NCI-H1105 (cell line): ENCODE measurements around the gene ANAPC4.
A peak's percentile ranks its signal among the peaks of the same experiment; 100 is the strongest.

Source experiments
- DNase-seq: peaks from one replicate; lab custom pipeline; 2025; lab: John Stamatoyannopoulos, UW

ANAPC4 gene

DNA sequence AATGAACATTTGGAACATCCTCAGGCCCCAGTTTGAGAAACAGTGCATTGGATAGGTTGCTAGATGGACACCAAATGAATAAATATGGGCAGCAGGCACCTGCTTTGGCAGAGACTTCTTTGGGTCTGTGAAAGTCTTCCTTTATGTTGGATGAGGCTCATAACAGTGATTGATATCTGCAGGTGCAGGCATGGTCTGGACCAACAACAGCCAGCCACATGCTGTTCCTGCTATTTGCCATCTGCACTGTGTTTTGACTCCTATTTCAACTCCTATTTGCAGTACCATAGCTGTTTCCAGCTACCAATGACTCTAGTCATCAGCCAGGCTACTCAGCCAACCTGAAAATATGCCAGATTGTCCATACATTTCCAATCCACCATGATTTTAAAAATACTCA lies 60.9 kb downstream of the ANAPC4 start:
- no peak for DNase-seq

DNA sequence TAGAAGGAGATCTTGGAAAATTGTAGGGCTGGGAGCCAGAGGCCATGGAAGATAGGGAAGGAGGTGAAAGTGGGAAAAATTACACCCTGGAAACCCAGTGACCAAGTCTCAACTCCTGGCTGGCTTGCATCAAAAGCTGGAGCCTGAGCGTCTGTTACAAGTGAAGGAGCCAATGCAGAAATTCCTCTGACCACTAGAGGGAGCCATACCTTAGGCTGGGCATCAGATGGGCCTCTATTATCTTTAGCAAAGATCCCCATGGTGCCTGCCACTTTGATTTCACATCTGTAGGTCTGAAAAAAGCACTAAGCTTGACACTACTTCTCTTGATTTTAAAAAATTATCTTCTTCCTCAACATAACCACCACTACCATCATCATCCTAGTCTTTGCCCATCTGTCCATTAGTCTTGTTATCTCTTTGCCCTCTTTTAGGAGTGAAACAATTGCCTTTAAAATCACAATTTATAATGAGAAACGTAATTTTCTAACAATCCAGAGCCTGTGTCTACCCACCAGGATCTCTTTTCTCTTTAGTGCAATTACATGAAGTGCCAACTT lies 62.9 kb downstream of the ANAPC4 start:
- DNase-seq, result peak; percentile 21

DNA sequence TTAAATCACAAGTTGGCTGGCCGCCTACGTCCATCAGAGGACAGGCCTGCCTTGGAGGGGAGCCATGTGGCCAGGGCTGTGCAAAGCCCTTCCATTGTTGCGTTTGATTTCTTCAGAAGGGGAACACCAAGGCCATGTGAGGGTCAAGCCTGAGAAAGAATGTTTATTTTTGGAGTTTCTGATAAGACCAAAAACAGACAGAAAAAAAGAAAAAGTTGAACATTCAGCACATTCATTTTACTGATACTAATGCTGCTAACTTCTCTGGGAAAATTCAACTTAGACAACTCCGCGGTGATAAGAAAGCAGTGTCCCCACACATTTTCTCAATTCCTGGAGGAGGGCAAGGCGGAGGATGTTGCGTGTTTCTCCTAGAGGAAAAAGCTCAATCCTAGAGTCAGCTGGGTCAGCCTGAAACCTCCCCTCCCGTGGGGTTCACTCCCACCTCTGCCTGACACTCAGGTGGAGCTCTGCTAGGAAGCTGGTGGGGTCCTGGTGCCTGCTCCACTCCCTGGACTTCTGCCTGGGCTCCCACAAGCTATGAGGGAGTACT lies 63.5 kb downstream of the ANAPC4 start:
- no peak for DNase-seq

DNA sequence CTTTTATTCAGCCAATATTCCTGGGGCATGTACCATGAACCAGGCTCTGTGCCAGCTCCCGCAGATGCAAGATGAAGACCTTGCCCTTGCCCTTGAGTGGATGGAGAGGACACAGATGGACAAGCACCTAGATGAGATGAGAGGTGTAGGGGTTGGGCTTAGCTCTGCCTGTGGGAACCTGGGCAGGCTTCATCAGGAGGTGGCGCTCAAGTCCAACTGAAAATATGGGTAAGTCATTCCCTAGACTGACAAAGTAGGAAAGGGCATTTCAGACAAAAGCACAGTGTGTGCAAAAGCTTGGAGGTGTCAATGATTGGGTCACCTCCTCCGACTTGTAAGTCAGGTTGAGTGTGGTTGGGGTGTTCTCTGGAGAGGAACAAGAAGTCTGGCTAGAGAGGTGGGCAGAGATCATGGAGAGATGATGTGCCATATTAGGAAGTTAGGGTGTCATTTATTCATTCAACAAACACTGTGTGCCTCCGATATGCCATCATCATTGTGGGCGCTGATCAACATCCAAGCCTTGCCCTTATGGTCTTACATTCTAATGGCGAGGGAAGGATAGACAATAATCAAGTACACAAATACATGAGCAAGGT lies 64.6 kb downstream of the ANAPC4 start:
- peak; percentile 22 for DNase-seq

DNA sequence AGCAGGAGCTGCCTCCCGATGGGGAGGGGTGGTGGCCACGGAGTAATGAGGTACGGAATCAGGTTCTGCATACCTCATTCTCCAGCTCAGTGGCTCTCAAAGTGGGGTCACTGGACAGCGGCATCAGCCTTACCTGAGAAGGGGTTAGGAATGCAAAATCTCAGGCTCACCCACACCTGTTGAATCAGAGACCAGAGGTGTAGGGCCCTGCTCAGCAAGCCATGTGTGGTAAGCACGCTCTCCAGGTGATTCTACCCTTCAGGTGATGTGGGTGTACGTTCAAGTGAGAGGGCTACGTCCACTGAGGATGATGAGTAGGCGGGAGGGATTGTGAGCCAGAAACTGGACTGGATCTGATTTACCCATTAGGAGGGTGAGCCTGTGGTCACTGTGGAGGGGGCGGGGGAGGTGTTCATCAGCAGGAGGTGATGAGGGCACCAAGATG lies 65.8 kb downstream of the ANAPC4 start:
- DNase-seq, result no peak

DNA sequence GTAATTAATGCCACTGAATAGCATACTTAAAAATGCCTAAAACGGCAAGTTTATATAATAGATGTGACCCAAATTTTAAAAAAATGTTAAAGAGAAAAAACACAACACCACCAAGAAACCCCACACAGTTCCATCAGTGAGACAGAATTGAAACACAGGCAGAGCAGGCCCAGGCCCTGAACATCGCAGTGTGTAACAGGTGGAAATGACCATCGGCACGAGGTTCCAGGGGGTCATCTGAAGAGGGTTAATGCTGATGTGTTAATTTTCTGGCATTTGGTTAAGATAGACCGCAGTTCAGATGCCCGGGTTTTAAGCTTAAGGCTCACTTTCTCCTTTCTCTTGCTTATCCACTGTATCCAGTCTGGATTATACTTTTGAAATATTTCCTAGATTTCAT lies 66.8 kb downstream of the ANAPC4 start:
- DNase-seq, result no peak

DNA sequence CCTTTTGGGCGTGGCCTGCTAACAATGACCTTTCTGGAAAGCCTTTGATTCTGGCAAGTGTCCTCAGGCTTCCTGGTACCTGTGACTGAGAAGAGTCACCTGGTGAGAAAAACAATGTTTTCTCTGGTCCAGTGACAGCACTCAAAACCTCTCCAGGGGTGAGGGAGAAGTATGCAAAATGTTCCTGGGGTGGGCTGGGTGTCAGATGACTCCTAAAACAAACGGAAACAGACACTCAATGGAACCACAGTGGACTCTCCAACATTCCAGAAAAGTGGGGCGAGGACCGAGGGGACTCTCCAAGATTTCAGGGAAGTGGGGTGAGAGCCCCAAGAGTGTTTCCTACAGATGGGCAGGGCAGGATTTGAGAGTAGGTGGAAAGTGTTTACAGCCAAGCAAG lies 69.5 kb downstream of the ANAPC4 start:
- no peak for DNase-seq

DNA sequence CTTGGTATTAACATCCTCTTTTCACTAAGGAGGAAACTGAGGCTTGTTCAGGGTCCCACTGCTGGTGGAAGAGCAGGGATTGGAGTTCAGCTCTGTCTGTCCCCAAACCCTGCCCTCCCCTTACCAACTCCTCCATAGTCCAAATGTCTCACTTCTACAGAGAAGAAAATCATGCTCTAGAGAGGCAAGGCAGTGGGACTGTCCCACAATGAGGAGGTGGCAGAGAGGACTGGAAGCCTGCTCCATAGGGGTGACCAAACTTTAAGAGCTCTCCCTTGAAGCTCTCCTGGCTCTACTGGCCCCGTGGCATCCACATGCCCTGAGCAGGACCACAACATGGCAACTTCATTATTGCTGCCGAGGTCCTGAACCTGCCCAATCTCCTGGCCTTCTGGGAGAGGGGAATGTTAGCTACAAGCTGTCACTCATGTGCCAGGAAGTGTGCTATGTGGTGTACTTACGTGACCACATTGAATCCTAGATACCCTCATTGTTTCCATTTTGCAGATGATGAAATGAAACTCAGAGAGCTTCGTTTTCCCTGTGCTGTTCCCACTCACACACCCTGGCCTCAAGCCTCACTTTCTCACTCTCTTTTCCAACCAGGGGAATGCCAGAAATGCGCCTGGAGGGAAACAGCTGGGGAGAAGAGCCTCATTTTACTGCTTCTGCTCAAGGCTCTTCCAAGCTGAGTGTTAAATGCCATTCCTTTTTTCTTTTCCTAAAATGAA lies 71.5 kb downstream of the ANAPC4 start:
- no peak for DNase-seq

DNA sequence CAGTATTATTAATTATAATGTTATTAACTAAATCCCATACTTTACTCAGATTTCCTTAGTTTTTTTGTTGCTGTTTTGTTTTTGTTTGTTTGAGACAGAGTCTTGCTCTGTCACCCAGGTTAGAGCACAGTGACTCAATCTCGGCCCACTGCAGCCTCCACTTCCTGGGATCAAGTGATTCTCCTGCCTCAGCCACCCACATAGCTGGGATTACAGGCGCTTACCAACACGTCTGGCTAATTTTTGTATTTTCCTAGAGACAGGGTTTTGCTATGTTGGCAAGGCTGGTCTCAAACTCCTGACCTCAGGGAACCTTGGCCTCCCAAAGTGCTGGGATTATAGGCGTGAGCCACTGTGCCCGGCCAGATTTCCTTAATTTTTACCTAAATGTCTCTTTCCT lies 72.2 kb downstream of the ANAPC4 start:
- DNase-seq, result no peak

DNA sequence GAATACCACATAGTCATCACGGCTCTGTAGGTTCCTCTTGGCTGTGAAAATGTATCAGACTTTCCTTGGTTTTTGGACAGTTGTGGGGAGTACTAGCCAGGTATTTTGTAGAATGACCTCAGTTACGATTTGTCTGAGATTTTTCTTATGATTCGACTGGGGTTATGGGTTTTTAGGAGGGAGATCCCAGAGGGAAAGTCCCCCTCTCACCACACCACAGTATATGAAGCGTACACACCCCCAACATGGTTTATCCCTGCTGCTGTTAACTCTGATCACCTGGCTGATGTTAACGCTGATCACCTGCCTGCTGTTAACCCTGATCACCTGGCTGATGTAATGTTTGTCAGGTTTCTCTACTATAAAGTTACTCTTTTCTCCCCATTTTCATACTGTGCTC lies 72.6 kb downstream of the ANAPC4 start:
- no peak for DNase-seq

DNA sequence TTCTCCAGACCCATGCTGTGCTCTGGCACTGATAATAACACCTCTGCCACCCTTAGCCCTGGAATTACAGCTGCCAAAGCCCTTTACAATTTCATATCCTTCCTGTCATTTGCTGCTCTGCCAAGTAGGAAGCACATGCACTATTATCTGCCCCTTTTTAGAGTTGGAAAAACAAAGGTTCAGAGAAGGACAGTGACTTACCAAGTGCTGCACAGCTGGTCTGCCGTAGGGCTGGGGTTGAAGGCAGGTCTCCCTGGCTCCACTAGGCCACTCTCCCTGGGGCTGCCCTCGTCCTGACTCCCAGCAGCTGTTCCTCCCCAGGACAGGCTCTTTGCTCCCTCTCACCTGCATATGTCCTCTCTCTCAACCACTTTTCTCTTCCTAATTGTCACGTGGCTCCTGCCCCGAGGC lies 73.4 kb downstream of the ANAPC4 start:
- DNase-seq, result no peak

DNA sequence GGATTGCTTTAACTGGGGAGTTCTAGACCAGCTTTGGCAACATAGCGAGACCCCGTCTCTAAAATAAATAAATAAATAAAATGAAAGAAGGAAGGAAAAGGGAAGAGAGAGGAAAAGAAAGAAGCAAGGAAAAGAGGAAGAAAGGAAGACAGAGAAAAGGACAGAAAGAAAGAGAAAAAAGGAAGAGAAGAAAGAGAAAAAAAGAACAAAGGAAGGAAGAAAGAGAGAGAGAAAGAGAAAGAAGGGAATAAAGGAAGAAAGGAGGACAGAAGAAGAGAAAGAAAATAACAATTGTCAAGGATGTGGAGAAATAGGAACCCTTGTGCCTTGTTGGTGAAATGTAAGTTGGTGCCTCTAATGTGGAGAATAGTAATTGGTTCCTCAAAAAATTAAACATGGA lies 74.6 kb downstream of the ANAPC4 start:
- no peak for DNase-seq

DNA sequence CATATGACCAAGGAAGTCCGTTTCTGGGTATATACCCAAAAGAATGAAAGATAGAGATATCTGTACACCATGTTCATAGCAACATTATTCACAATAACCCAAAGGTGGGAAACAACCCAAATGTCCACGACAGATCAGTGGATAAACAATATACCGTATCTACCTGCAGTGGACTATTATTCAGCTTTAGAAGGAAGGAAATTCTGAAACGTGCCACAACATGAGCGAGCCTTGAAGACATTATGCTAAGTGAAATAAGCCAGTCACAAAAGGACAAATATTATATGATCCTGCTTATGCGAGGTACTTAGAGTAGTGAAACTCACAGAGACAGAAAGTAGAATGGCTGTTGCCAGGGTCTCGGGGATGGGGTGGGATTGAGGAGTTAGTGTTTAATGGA lies 75.0 kb downstream of the ANAPC4 start:
- DNase-seq, result no peak

DNA sequence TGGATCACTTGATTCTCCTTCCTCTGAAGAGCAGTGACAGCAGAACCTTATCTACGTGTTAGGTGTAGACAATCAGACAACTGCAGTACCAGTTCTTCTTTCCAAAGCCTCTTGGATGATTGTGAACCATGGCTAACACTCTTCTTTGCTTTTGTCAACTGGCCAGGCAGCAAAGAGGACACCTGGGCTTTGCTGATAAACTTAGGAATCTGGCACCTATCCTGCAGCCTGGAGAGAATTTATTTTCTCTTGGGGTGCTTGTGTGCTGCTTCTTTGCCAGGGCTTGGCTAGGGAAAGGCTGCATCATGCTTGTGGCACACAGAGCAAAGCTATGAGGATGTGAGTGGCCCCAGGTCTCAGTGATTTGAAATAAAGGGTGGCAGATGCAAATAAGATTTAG lies 77.4 kb downstream of the ANAPC4 start:
- DNase-seq, result no peak

DNA sequence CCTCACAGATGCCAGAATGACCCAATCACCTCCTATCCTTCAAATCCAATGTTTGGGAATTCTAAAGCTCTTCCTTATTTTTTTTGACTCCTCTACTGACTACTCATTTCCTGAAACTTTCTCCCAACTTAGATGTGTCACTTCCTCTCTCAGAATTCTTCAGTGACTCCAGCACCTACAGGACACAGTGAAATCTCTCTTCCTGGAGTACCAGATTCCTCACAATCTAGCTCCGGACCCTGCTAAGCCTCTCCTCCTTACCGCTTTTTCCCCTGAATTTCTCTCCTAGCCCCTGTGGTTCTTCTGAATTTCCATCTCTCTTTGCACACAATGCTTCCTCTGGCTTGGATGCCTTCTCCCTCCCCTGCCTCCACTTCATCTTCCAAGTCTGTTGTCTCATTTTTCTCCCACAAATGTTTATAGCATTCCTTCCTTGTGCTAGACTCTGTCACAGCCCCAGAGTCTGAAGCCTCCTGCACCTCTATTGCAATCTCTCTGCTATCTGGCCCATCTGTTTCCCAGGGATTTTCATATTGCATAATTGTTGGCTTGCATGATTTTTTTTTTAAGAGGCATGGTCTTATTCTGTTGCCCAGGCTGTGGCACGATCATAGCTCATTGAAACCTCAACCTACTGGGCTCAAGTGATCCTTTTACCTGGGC lies 80.1 kb downstream of the ANAPC4 start:
- DNase-seq, result no peak

DNA sequence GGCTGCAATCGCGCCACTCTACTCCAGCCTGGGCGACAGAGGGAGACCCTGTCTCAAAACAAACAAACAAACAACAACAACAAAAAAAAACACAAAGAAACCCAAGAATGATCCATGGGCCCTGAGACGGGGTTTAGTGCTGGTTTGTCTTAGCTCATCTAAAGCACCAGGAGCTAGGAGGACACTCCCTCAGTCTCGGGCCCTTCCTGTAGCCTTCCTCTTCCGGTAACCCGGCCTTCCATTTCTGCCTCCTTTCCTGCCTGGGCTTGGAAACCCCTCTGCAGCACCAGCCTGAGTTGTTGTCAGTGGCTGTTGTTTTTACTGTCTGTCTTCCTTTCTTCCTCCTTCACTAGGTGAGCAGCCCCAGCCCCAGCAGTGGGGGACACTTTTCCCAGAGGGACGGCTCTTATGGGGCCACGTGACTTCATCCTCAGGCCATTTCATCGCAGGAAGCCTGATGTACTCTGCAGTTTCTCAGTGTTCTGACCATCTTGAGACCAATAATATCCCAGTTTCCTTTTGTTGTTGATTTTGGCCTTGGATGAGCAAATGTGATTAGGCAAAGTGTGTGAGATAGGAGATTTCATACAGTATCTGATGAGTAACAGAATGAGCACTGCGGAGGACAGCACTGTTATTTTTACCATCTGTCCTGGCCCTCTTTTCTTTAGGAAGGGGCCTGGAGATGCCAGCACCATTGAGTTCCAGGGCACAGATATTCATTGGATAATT lies 90.1 kb downstream of the ANAPC4 start:
- no peak for DNase-seq

DNA sequence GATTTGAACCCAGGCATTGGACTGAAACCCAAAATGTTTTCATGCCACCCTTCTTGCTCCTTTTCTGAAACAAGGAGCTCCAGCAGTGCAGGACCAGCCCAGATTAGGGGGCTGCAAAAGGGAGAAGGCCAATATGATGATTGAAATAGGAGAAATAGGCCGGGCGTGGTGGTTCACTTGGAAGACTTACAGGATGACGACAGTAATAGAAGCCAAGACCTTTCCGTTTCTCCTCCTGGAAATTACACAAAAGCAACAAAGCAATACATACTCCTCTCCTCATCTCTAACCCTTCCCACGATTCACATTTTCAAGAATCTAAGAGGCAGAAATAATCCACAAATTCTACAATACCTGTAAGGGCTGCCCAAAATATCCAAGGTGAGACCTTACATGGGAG lies 90.8 kb downstream of the ANAPC4 start:
- no peak for DNase-seq
